ENCODE measurements around the gene DLK2.
"Not testable (repeated sequence)": the region's sequence is repeated elsewhere in the genome, so short reads cannot be mapped to it uniquely, and the experiment has no call there.

The DLK2 gene

DNA sequence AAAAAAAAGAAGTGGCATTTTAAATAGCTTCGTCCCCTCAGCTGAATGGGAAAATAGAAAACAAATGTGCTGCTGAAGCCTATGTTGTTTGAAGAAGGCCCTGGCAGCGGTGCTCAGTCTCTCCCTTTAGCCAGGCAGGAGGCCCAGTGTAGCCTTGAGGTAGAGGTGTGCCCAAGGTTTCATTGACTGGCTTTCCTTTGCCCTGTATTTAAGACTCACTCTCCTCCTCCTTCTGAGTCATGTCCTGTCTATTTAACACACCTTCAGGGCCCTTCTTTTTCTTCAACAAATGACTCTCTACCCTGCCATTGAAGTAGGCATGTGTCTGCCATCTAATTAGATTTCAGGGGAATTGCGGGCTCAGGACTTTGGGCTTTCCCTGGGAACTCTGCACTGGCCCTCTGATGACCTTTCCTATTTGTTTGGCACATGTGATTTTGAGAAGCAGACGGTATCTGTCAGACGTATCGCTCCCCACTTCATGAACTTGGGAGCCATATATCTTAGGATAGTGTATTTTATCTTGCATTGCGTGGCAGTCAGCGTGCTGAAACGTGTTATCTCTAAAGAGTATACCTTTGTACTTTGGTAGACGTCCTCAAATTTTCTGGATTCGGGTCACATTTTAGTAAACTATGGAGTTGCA, 26.4 kb upstream of the DLK2 start:
- no peak for DNase-seq (ENCODE audit: low read depth in 3 of 3, low spot score in 1 of 3)

DNA sequence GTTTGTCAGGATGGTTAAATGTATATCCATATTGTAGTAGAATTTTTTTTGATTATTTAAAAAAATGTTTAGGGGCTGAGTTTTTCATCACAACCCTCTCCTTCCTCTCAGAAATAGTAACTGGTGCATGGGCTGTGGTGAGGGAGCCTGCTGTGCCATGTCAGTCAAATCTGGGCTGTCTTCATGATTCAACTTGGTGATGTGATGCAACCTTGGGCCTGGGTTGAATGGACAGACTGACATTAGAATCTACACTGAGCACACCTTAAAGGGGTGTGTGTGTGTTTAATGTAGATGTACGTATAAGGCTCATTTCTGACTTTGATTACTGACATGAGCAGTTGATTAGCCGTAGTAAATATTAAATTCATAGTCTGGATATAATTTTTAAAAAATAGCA, 25.7 kb upstream of the DLK2 start:
- no peak for DNase-seq (ENCODE audit: low read depth in 3 of 3, low spot score in 1 of 3)

DNA sequence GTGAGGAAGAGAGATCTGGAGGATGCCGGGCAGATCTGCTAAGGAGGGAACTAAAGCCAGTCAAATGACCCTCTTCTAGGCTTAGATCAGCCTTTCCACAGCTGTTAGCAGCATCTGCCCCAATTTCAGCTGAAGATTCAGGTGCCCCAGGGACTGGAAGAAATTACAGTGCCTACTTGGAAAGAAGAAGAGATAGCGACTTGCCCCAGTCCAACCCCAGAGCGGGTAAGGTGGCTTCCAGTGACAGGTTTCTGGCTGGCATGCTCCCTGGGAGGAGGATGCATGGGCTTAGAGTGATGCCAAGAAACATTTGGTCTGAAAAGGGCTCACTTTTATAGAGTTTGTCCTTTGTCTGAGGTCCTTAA, 22.6 kb upstream of the DLK2 start:
- DNase-seq (ENCODE audit: low read depth in 3 of 3, low spot score in 1 of 3): no peak

DNA sequence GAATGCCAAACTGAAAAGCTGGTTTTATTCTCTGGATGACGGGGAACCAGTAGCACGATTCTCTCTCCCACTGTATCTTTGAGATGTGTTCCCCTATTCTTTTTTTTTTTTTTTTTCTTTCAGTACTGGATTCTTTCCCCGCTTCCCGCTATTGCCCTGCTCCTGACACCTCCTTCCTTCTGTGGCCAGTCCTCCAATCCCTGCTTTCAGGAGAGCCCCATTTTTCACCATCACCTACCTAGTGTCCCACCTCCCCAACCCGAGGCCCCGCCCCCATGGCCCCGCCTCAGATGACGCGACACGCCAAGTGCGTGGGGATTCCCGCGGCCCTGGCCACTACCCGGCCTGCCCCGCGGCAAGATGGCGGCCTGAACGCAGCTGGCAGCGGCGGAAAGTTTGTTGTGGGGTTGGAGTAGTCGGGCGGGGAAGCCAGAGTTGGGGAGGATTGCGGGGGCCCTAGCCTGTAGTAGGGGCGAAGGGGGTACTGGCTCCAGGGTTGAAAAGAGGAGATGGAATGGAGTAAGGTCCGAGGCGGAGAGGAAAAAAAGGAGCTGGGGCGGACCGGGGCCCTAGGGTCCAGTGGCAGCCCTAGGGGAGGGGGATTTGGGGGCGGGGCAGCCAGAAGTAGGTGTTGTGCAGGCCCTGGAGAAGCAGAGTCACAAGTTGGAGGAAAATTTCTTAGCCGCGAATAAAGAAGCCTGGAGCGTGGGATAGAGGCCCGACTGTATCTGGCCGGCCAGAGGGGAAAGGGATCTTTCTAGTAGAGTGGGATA, 22.1 kb upstream of the DLK2 start, which contains the start of gene TJAP1:
TSS of gene TJAP1 (plus strand) at position 336 of the 773 bp plus-strand sequence. CDS start 21,432 bp downstream, outside the sequence.
- peak; percentile 86 to 99 (median 90) for DNase-seq (ENCODE audit: low read depth in 3 of 3, low spot score in 1 of 3)

DNA sequence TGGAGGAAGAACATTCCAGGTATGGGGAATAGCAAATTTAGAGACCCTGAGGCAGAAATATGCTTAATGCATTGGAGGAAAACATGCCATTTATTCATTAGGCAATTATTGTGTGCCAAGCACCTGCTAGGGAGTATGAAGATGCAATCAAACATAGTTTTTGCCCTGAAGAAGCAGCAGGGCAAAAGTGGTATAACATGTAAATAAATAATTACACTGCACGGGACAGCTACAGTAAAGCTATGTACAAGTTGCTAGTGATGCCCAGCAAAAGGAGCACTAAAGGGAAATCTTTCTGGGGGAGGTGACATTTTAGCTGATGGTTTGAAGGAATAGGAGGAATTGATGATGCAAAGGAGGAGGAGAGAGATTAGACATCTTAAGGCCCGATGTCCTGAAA, 21.4 kb upstream of the DLK2 start:
- no peak for DNase-seq (ENCODE audit: low read depth in 3 of 3, low spot score in 1 of 3)

DNA sequence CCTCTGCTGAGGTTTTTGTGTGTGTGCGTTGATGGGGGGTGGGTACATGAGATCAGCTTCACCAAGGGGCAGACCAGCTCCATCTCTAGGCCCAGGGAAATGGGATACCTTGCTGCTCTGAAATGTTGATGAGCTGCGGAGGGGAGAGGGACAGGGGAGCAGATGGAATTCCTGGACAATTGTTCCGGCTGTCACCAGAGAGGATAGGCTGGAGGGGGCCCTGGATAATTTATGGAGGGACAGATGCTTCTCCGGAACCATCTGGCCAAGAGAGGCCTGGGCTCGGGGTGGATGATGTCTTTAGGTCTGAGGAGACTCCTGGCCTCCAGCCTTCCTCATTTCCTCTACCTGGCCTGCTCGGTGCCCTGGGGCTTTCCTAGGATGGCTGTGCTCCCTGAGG, 20.2 kb upstream of the DLK2 start:
- DNase-seq (ENCODE audit: low read depth in 3 of 3, low spot score in 1 of 3): no peak

DNA sequence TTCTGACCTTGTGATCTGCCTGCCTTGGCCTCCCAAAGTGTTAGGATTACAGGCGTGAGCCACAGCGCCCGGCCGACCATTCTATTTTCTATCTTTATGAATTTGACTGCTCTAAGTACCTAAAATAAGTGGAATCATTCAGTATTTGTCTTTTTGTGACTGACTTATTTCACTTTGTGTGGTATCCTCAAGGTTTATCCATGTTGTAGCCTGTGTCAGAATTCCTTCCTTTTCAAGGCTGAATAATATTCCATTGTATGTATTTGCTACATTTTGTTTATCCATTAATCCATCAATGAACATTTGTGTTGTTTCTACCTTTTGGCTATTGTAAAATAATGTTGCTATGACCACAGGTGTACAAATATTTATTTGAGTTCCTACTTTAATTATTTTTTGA, 17.2 kb upstream of the DLK2 start:
- no peak for DNase-seq (ENCODE audit: low read depth in 3 of 3, low spot score in 1 of 3)

DNA sequence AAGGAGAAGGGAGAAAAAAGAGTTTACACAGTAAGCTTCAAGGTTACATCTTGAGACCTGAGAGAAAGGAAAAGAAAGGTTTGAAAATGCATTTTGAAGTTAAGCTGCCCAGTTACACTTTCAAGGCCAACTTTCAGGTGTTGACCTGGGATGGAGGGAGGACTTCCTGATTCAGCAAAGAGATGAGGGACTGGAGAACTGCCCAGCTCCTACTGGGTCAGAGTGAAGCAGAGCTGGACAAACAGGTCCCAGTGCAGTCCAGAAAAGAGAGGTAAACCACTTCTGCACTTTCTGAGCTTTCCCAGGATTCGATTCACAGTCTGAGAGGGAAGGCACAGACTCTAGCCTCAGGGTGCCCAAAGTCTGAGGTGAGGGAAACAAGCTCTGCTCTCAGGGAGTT, 16.1 kb upstream of the DLK2 start:
- no peak for DNase-seq (ENCODE audit: low read depth in 3 of 3, low spot score in 1 of 3)

DNA sequence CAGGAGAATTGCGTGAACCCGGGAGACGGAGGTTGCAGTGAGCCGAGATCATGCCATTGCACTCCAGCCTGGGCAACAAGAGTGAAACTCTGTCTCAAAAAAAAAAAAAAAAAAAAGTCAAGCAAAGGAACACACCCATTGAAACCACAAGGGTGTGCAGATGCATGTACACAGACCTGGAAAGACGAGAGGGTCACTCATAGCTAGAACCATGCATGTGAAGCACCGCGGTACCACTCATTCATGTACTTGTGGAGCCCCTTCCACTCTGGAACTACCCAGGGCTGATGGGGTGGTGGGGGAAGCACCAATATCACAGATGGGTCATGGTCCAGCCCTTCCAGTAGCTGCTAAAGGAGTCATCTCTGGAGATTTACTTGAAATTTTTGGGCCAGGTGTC, 14.6 kb upstream of the DLK2 start:
- DNase-seq (ENCODE audit: low read depth in 3 of 3, low spot score in 1 of 3): no peak

DNA sequence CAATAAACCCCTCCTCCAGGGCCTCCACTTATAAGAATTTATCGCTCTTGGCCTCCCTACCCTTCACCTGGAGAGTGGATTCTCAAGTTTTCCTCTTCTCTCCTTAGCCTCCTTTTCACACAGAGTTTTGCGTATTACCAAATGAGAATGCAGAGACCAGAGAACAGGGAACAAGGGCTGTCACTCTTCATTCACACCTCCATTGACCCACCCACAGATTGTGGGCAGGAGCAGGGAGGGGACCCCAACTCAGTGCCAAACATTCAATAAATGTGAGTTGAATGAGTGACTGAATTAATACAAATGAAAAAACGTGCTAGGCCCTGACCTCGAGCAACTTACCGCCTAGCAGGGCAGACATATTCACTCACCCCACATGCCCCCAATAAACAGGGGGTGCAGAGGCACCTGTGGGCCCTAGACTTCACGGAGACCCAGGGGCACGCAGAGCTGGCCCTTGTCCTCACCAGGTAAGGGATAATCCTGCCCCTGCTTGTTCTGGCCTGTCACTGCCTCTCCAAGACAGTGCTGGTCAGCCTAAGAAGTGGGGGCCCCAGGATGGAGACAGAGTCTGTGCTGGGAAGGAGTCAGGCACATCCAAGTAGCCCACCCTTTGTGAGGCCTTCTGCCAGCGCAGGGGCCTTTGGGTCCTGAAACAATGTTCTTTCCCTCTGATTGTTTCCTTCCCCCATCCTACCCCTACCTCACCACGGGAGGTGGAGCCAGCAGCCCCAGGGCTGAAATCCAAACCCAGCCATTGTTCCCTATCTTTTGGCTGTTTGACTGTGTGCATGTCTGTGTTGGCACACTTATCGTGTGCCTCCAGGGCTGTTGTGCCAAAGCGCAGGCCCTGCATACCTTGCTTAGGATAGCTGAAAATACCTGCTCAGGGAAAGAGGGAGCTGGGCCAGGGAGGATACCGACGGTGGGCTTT, 13.7 kb upstream of the DLK2 start:
- DNase-seq (ENCODE audit: low read depth in 3 of 3, low spot score in 1 of 3): no peak

DNA sequence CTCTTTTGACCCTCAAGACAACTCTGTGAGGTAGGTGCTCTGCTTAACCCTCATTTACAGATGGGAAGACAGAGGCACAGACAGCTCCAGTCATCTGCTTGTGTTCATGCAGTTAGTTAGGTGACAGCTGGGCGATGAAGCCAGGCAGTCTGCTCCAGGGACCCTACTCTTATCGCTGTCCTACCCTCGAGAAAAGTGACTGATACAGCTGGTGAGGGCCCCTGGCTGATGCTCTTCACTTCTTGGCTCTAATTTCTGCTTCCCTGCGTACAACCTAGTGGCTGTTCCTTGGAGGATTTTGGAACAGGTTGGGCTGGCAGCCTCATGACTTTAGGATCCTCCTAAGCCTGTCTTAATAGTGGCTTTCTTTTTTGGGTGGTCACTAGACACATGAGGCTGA, 12.9 kb upstream of the DLK2 start:
- no peak for DNase-seq (ENCODE audit: low read depth in 3 of 3, low spot score in 1 of 3)

DNA sequence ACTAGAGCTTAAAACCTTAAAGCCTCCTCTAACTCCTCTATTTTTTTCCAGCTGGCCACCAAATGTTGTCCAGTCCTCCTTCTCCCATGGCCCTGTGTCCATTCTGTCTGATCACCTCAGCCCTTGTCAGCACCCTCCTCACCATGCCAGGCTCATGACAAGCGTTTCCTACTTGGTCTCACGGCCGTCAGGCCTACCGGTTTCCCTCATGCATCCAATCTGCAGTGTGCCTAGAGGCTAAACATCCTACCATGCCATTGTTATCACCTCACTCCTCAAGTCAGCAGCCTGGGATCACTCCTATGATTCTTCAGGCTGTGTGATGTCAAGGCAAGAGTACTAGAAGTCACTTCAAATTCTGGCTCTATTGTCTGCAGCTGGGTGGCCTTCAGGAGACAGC, 12.4 kb upstream of the DLK2 start:
- DNase-seq (ENCODE audit: low read depth in 3 of 3, low spot score in 1 of 3): no peak

DNA sequence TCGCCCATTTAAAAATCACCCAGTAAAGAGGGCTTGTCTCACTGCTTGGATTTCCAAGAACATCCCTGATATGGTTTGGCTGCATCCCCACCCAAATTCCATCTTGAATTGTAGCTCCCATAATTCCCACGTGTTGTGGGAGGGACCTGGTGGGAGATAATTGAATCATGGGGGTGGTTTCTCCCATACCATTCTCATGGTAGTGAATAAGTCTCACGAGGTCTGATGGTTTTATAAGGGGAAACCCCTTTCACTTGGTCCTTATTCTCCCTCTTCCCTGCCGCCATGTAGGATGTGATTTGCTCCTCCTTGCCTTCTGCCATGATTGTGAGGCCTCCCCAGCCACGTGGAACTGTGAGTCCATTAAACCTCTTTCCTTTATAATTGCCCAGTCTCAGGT, 11.9 kb upstream of the DLK2 start:
- DNase-seq (ENCODE audit: low read depth in 3 of 3, low spot score in 1 of 3): not testable (repeated sequence)

DNA sequence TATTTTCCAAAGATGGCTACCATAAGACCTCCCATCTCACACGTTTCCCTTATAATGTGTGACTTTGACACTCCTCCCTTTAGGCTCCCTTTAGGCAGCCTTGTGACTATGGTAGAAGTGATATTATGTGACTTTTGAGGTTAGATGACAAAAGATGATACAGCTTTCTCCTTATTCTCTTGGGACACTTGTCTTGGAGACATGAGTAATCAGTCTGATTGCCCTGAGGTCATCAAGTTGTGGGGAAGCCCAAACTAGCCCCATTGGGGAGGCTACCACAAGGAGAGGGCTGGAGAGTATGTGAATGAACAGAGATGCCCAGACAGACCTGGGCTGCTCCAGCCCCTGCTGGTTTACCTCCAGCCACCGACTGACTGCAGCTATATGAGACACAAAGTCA, 10.6 kb upstream of the DLK2 start:
- DNase-seq (ENCODE audit: low read depth in 3 of 3, low spot score in 1 of 3): no peak

DNA sequence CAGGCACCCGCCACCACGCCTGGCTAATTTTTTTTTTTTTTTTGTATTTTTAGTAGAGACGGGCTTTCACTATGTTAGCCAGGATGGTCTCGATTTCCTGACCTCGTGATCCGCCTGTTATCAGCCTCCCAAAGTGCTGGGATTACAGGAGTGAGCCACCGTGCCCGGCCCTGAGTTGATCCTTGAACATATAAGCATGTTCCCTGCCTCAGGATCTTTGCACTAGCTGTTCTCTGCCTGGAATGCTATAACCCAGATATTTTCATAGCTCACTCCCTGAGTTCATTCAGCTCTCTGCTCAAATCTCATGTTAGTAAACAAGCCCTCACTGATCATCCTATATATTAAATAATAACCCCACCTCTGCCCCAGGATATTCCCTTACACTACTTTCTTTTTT, 9.0 kb upstream of the DLK2 start:
- no peak for DNase-seq (ENCODE audit: low read depth in 3 of 3, low spot score in 1 of 3)

DNA sequence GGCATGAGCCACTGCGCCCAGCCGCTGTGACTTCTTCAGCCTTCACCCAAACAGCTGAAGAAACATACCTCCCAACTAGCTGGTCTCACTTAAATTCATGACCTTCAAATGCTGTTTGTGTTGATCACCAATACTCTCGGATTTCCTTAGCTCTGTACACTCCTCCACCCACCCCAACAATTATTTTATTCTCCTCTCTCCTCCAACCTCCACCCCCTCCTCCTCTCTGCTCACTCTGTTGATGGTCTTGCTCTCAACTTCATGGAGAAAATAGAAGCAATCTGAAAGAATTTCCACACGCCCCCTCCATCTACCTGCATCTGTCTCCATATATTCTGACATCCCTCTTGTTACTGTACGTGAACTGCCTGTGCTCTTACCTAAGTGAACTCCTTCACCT, 6.6 kb upstream of the DLK2 start:
- no peak for DNase-seq (ENCODE audit: low read depth in 3 of 3, low spot score in 1 of 3)

DNA sequence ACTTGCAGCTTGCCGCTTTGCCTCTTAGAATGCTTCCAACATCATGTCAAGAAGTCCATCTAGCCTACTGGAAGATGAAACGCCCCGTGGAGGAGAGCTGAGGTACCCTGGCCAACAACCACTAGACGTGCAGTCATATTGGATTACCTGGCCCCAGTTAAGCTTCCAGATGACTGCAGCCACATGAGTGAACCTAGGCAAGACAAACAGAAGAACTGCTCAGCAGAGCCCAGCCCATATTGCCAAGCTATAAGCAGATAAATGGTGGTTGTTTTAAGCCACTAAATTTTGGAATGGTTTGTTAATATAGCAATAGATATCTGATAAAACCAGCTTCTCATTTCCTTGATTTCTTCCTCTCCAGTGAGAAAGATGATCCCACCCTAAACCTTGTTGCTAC, 4.7 kb upstream of the DLK2 start:
- DNase-seq (ENCODE audit: low read depth in 3 of 3, low spot score in 1 of 3): no peak

DNA sequence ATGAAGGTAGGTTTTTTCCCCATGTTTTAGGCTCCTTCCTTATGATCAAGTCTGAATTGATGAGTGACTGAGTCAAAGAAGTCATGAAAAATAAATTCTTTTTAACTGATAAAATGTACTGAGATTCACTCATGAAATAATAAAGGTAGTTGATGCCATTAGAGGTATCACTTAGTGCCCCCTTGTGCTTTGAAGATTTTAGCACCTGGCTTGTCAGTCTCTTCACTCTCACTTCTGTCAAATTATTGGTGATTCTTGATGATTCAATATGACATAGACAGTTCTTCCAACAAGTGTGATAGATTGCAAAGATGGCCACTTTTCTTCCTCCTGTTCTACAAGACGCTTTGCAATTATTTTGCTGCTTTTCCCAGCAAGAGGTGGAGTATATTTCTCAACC, 4.2 kb upstream of the DLK2 start:
- no peak for DNase-seq (ENCODE audit: low read depth in 3 of 3, low spot score in 1 of 3)

DNA sequence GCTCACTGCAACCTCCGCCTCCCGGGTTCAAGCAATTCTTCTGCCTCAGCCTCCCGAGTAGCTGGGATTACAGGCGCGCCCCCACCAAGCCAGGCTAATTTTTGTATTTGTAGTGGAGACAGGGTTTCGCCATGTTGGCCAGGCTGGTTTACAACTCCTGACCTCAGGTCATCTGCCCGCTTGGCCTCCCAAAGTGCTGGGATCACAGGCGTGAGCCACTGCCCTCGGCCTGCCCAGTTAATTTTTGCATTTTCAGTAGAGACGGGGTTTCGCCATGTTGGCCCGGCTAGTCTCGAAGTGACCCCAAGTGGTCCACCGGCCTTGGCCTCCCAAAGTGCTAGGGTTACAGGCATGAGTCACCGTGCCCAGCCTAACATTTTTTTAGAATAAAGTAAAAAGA, 2.8 kb upstream of the DLK2 start:
- not testable (repeated sequence) for DNase-seq (ENCODE audit: low read depth in 3 of 3, low spot score in 1 of 3)

DNA sequence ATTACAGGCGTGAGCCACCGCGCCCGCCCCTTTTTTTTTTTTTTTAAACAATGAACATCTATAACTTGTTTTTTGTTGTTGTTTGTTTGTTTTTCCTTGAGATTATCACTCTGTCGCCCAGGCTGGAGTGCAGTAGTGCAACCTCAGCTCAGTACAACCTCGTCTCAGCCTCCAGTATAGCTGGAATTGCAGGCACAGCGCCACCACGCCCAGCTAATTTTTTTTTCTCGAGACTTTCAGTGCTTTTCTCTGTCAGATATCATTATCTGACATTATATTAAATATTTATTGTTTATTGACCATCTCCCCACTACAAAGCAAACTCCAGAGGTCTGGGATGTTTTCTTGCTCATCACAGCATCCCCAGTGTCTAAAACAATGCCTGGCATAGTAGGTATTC, 2.3 kb upstream of the DLK2 start:
- DNase-seq (ENCODE audit: low read depth in 3 of 3, low spot score in 1 of 3): no peak

DNA sequence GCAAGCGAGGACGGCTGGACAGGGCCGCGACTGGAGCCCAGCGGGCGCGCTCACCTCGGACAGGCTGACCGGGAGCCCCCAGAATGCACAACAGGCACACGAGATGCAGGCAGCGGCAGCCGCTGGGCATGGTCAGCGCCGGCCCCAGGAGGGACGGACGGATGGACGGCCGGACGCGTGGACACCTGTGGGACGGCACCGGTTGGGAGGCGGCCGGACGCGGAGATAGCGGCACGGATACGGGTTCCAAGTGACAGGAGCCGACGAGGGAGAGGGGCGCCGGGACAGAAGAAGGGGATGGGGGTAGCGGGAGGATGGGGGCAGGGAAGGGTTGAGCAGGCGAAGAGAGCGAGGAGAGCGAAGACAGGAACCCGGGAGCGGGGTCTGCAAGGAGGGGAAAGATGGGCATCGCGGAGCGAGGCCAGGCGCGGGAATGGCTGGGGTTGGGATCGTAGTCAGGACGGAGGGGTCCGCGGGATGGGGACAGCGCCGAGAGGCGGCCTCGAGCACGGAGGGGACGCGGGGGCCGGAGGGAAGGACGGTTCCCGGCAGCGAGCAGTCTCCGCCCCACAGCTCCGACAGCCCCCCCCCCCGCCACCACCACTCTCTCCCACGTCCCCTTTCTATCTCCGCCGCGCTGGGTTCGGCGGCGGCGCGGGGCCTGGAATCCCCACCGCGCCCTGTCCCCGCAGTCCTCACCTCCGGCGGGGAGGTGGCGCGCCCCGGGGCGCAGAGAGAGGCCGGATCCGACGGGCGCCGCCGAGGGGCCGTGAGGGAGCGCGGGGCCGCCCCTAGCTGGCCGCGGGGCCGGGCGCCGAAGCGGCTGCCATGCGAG, 435 bp downstream of the DLK2 start:
- DNase-seq (ENCODE audit: low read depth in 3 of 3, low spot score in 1 of 3): peak in 1 of 3 donors; percentile 29

All from stimulated activated CD4-positive, alpha-beta T cell treated with anti-CD3 and anti-CD28 coated beads, TNF-alpha, amount 100 ng/mL, for 1 hour (primary cell).